Left forelimb (tissue), 1 donor: ENCODE measurements around the gene PRSS2.
"Not testable (repeated sequence)": the region's sequence is repeated elsewhere in the genome, so short reads cannot be mapped to it uniquely, and the experiment has no call there.

Source experiments
- DNase-seq: peaks from one replicate; pipeline ENCODE4 v3.0.0-alpha.2; 2018; ENCODE audit warnings: low spot score

Gene PRSS2

GRCh38 chr7:142759433-142759832 lies 11.3 kb upstream of the PRSS2 start:
- DNase-seq: no peak

GRCh38 chr7:142760071-142760642 lies 10.6 kb upstream of the PRSS2 start:
- no peak for DNase-seq

GRCh38 chr7:142761606-142762005 lies 9.2 kb upstream of the PRSS2 start:
- not testable (repeated sequence) for DNase-seq

GRCh38 chr7:142762104-142762503 lies 8.7 kb upstream of the PRSS2 start:
- no peak for DNase-seq

- no peak for DNase-seq
Observed at GRCh38 chr7:142767451-142767850, 3.3 kb upstream of the PRSS2 start.

- no peak for DNase-seq
Observed at GRCh38 chr7:142767861-142768260, 2.9 kb upstream of the PRSS2 start.

- not testable (repeated sequence) for DNase-seq
Observed at GRCh38 chr7:142768885-142769284, 1.9 kb upstream of the PRSS2 start.

GRCh38 chr7:142771353-142771723 lies 568 bp downstream of the PRSS2 start:
- no peak for DNase-seq

GRCh38 chr7:142772051-142772450 lies 1.3 kb downstream of the PRSS2 start:
- DNase-seq: no peak

GRCh38 chr7:142772673-142773072 lies 1.9 kb downstream of the PRSS2 start:
- DNase-seq: no peak

- DNase-seq: no peak
Observed at GRCh38 chr7:142773230-142773629, 2.5 kb downstream of the PRSS2 start.

- no peak for DNase-seq
Observed at GRCh38 chr7:142773937-142774744, 3.4 kb downstream of the PRSS2 start.

GRCh38 chr7:142774826-142775225 lies 4.1 kb downstream of the PRSS2 start:
- no peak for DNase-seq

- not testable (repeated sequence) for DNase-seq
Observed at GRCh38 chr7:142775351-142776115, 4.8 kb downstream of the PRSS2 start.

- no peak for DNase-seq
Observed at GRCh38 chr7:142776206-142776844, 5.6 kb downstream of the PRSS2 start.

GRCh38 chr7:142776845-142777225 lies 6.1 kb downstream of the PRSS2 start:
- DNase-seq: not testable (repeated sequence)

- no peak for DNase-seq
Observed at GRCh38 chr7:142777318-142777717, 6.5 kb downstream of the PRSS2 start.

- DNase-seq: peak; percentile 84
Observed at GRCh38 chr7:142782922-142783900, 12.4 kb downstream of the PRSS2 start.

- DNase-seq: no peak
Observed at GRCh38 chr7:142784096-142784495, 13.3 kb downstream of the PRSS2 start.

- DNase-seq: no peak
Observed at GRCh38 chr7:142784716-142785115, 13.9 kb downstream of the PRSS2 start.

- no peak for DNase-seq
Observed at GRCh38 chr7:142785841-142786250, 15.1 kb downstream of the PRSS2 start.
